ENCODE results near the gene ZNF576.
"Not testable (repeated sequence)": the region's sequence is repeated elsewhere in the genome, so short reads cannot be mapped to it uniquely, and the experiment has no call there.

ZNF576 gene

DNA sequence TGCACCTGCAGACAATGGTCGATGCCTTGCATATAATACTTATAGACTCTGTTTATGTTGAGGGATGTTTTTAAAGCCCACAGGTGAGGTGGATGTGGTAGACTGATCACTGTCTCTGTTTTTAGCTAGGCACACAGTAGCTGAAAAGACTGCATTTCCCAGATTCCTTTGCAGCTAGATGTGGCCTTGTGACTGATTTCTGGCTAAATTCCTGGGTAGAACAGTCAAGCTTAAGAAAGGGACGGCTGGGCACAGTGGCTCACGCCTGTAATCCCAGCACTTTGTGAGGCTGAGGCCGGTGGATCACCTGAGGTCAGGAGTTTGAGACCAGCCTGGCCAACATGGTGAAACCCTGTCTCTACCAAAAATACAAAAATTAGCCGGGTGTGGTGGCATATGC, 3.9 kb downstream of the ZNF576 start:
- not testable (repeated sequence) for DNase-seq

DNA sequence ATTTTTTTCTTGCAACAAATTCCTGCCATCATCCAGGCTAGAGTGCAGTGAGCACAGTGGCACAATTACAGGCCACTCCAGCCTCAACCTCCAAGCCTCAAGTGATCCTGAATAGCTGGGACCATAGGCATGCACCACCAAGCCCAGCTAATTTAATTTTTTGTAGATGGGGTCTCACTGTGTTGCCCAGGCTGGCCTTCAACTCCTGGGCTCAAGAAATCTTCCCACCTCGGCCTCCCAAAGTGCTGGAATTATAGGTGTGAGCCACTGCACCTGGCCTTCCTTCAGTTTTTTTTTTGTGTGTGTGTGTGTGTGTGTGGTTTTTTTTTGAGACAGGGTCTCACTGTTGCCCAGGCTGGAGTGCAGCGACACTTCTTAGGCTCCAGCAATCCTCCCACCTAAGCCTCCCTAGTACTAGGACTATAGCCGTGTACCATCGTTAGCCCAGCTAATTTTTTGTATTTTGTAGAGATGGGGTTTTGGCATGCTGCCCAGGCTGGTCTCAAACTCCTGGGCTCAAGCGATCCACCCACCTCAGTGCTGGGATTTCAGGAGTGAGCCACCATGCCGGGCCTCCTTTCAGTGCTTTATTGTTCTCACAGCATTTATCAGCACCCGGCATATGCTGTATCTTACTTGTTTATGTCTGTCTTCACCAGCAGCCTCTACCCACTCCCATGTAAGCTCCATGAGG, 9.6 kb downstream of the ZNF576 start:
- no peak for DNase-seq

DNA sequence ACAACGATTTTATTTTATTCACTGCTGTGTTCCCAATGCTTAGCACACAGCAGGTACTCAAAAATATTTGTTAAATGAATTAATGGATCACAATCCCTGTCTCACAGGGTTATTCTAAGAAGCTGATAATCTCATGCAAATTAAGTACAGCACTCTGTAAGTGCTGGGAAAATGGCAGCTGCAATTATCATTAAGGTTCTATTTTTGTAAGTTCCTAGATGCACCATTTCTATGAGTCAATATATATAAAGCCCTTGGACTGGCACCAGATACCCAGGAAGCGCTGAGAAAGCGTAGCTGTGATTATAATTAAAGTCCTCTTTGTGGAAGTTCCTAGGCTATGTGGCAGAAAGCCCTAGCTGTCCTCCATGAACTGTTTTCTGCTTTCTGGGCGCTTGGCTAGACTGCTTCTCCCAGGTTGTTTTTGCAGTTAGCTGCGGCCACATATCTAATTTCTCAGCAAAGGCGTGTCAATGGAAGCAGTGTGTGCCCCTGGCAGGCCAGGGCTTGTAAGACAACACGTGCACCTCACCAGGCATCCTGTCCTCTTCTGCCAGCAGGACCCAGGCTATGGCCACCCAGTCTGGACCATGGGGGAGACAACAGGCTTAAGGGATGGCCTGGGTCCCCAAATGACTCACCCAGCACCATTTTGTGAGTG, 10.3 kb downstream of the ZNF576 start:
- DNase-seq, result no peak

DNA sequence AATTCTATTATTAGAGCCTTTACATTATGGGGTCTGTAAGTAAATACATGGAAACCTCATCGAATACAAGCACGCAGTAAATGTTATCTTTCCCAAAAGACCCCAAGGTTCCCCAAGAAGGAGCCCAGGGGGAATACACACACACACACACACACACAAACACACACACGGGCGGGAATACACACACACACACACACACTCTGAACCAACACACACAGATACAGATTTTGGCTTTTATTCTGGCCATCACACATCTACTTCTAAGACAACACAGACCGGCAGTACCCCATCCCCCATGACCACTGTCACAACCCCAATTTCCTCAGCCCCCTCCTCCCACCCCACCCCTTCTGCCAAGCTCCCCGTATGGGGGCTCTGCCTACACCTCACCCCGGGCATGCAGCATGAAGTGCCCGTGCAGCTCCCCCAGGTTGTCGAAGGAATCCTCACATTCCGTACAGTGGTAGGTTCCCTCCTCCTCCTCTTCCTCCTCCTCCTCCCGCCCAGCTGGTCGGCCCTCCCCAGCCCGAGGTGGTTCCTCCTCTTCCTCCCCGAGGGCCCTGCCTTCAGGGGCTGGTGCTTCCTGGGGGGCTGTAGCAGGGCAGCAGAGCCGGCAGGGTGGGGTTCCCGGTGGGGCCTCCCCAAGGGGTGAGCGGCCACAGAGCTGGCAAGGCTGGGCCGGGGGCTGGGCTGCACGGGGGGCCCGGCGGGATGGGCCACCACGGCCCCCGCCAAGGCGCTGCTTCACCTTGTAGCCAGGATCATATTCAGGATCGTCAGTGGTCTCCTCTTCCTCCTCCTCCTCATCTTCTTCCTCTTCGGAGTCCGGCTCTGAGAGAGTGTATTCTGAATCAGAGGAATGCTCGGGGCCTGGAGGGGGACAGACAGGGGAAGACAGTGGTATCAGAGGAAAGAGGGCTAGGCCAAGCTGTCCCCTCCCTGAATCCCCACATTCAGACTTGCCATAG, 11.1 kb downstream of the ZNF576 start:
- DNase-seq, result no peak

DNA sequence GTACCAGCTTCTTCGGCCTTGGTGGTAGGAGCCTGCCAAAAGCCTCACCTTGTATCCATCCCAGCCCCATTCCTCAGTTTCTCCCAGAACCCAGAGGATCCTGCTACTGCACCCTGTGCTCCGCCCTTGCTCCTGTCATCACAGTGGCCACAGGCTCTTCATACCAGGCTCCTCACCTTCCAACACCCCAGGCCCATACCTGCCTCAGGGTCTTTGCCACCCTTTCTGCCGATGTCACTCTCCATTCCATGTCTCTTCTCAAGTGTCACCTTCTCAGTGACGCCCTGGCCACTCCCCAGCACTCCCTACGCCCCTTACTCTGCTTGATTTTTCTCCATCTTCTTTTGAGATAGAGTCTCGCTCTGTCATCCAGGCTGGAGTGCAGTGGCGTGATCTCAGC, 13.5 kb downstream of the ZNF576 start:
- no peak for DNase-seq

DNA sequence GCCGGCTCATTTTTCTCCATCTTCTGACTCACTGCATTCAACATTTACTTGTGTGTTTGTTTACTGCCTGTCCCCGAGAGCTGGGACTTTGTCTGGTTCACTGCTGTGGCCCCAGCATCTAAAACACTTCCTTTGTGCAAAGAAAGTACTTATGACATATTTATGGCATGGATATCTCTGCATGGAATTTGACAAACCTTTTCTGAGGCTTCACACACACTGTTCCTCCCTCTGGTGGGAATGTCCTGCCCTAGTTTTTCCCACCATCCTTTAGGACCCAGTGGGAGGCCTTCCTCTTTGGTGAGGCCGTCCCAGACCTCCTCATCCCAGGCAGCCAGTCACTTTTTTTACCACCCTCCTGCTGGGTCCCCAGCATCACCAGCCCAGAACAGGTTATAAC, 14.1 kb downstream of the ZNF576 start:
- no peak for DNase-seq

DNA sequence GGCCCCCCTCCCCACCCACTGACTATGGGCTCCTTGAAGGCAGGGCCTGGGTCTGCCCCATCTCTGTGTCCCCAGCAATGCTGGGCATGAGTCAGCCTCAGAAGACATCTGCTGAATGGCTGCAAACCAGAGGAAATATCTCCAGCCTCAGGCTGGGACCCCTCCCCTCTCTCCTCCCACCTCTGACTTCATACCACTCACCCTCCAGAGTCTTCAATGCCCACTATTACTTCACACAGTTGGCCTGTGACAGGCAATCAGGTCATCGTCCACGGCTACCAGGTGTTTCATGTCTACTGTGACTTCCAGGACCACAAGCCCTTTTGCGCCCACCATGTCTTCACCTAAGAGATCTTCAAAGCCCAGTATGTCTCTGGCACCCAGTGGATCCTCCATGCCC, 15.4 kb downstream of the ZNF576 start, which contains the start of gene SRRM5:
TSS of gene SRRM5 (plus strand) at position 301 of the 400 bp plus-strand sequence. CDS start at position 335, 34 bp downstream.
- DNase-seq, result no peak

DNA sequence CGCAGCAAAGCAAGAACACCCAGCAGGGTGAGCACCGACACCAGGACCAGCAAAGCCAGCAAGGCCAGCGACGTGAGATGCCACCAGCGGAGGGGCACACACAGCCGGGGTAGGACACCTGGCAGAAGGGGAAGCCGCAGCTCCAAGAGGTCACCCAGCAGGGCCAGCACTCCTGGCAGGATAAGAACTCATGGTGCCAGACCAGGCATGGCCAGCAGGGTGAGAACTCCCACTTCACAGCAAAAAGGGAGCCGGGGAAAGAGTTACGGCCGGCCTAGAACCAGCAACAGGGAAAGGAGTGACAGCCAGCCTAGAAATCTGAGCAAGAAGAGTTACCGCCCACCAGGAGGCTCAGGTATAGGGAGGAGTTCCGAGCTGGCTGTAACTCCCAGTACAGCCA, 16.0 kb downstream of the ZNF576 start:
- DNase-seq, result no peak

DNA sequence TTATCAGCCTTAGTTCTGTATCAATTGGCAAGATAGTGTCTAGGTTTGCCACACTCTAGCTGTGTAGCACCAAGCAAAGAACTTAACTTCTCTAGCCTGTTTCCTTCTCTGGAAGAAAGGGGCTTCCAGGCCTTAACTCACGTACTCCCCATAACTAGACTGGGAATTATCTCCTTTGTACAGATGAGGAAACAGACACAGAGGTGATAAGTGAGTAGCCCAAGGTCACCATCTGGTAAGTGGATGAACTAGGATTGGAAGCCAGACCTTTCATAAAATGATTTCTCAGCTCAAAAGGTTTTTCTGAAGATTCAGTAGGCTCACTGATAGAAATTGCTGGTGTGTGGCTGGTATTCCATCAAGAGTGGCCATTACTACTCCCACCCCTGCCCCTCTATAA, 19.9 kb downstream of the ZNF576 start:
- no peak for DNase-seq

DNA sequence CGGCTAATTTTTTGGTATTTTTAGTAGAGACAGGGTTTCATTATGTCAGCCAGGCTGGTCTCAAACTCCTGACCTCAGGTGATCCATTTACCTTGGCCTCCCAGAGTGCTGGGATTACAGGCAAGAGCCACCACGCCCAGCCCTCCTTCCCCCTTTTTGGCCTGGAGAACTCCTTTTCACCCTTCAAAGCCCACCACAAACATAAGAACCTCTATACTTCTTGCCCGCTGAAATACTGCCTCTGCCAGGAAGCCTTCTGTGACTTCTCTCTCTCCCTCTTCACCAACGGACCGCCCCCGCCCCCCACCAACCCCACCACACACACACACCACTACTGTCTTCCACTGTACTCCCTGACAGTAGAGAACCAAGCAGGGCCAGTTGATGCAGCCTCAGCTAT, 20.6 kb downstream of the ZNF576 start:
- DNase-seq, result no peak

DNA sequence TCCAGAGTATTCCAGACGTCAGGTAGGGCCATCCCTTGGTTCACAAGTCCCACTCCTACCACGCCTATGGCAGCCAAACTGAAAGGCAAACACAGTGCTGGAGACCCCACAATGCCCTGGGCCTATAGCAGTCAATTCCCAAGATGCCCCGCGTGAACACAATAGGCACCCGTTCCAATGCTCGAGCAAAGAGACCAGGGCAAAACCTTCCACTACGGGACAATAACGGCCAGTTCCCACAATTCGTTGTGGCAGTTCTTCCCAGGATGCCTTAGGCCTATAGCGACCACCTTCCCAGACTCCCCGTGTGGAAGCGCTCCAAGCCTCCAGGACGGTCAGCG, 22.5 kb downstream of the ZNF576 start:
- DNase-seq, result peak; percentile 63 to 82

DNA sequence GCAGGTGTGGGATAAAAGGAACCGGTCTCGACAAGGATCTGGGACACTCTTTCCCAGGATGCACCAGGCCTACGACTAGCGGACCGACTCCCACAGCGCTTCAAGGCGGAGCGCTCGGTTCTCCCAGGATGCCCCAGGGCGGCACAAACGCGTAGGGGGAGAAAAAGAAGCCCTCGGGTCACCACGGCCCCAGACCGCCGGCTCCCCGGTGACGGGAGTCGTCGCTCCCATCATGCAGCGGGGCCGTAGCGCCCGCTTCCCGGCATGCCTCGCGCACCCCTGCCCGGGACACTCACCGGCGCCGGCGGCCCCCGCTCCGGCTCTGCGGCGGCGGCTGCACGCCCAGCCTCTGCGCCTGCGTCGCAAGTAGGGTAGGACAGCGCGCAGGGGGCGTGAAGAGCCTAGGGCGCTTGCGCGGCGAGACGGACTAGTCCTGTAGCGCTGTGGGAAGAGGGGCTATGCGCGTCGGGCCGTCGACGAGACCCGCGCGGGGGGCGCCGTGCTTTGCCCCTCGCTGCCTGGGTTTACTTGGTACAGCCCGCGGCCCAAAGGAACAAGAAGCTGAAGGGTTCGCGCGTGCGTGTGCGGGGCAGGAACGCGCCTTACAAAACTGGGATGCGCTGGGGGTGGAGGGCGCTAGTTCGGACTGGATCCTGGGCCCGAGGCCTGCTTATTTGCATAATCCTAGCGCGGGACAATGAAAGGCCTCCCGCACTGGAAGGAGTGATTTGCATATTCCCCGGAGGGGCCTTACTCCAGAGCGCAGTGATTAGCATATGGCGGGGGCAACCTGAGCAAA, 23.1 kb downstream of the ZNF576 start, which contains the start of gene ZNF428:
TSS of gene ZNF428 (minus strand) at position 368 of the 799 bp plus-strand sequence. CDS start 5,325 bp downstream, outside the sequence.
- DNase-seq, result peak; percentile 92

DNA sequence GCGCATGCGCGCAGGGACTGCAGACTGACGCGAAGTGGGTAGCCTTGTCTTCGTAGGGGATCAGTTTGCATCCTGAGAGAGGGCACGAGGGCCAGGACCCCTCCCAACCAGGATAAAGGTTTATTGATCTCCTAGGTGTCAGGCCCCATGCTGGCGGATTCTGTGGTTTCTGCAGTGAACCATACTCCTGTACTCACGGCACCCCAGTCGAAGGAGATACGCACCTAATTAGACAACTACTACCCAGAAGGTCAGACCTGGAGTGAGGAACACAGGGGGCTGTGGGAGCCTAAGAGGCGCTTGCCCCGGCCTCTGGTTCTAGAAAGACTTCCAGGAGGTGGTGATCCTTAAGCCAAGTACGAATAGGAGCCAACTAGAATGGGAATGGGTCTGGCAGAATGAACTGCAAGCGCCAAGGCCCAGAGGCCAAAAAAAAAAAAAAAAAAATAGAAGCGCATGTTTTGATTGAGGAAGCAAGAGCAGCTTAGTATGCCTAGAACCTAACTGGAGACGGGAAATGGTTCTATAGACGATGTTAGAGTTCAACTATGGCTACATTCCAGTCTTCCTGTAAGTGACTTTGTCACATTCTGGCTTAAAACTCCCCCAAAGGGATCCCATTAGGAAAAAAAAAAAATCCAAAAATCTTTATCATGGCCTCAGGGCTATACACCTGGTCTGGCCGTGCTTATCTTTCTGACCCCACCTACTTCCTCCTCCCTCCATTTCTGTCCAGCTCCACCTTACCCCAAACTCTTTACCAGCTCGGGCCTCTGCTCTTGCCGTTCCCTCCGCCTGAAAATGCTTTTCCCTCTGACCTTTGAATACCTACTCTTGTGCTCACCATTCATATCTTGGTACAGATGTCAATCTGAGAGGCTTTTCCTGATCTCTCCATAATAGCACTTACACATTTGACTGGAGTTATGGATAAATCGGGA, 23.9 kb downstream of the ZNF576 start:
- DNase-seq, result no peak

DNA sequence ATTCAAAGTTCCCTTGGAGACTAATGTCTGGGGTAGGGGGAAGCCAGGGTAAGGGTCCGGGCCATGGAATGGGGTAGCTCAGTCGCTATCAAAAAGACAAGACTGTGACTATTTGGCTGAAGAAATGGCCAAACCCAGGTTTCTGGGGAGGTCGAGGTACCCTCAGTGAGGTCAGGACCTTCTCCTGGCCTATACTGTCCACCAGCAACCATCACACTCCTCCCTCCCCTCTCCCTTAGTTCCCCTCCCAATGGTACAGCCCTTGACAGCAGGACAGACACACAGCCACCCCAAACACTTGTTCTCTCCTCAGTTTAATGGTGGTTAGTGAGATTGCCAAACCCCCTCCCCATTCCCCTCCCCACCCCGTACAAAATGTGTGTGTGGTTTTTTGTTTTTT, 25.7 kb downstream of the ZNF576 start:
- DNase-seq, result no peak

DNA sequence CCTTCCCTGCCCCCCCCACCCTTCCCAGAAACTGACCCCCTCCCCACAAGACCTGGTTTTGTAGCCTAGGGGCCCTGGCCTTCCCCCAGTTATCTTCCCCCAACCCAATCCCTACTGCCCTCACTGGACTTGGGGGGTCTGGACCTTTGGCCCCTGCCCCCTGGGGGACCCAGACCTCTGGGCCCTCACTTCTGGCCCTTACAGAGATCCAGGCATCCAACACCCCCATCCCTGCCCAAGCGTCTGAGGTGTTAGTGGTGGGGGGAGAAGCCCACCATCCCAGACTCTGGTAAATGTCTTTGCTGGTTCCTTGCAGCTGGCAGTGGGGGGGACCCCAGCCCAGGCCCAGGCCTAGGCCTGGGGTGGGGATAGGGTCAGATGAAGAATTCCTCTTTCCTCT, 26.6 kb downstream of the ZNF576 start:
- DNase-seq, result no peak

DNA sequence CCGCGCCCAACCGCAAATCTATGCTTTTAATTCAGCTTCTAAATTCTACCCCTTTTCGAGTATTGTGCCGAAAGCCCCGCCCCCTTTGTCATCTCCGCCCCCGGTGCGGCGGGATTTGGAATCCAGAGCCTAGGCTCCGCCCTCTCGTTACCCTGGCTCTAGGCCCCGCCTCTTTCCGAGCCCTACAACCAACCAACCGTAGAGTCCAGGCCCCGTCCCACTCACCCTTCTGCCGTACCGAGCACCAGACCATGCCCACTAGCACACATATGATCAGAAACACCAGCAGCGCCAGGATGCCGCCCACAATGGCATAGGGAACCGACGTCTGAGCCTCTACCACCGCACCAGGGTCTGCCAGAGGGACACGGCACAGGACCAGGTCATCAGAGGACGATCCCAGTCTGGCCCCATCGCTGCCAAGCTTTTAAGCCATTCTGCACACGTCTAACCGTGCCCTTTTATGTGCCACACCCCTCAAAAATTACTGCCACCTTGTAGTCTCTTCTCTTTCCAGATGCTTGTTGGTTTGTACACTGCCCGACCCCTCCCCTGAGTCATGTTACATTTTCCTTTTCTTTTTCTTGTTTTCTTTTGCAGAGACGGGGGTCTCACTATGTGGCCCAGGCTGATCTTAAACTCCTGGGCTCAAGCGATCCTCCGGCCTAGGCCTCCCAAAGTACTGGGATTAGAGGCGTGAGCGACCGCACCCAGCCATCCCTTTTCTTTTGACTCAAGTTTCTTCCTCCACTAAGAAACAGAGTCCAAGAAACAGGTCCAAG, 27.7 kb downstream of the ZNF576 start:
- DNase-seq, result no peak

DNA sequence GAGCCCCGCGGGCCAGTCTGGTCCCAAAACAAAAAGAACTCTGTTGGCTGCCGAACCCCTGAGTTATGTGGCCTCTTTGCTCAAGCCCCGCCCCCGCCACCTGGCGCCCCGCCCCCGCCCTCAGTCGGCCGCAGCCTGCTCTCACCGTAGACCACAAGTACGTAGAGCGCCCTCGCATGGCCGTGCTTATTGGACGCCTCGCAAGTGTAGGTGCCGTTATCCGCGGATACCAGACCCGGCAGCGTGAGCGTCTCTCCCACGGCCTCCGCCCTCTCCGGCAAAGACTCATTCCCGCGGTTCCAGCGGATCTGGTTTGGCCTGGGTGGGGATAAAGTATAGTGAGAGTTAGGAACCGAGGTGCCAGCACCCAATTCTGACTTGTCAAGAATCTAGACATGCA, 28.5 kb downstream of the ZNF576 start:
- no peak for DNase-seq

DNA sequence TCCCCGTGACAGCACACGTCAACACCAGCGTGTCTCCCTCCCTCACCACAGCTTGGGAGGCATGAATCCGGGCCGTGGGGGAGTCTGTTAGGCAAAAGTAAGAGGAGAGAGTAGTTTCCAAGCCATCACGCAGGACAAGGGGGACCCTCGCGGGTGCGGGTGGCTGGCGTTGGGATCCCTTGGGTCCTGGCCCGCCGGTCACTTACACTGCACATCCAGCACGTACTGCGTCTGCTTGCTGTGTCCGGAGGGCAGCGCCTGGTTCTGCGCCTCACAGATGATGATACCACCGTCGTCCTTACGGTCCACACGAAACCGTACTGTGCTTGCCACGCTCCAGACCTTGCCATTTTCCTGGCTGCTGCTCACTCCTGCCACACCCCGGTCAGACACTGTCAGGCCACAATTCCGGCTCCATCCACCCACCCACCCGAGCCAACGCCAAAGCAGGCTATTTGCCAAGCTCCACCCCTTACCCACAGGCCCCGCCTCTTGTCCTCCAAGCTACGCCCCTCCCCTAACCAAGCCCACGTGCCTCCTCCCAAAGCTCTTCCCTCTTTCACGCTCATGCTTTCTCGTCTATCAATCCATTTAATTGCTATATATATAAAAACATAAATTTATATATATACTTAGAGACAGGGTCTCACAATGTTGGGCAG, 29.7 kb downstream of the ZNF576 start:
- DNase-seq, result no peak

DNA sequence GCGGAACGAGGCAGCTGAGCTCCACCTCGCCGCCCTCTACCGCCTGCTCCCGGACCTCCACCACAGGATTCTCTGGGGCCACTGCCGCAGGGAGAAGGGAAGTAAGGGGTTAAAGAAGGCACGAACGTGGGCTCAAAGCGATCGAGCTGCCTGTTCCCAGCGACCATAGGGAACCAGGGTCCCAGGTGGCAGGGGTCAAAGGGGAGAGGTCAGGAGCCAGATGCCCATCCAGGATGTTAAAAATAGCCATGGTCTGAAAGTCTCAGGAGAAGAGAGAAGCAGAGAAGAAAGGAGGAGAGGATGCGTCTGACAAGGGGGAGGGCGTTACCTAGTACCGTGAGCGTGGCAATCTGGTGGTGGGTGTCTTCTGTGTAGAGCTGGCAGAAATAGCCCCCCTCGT, 30.4 kb downstream of the ZNF576 start:
- no peak for DNase-seq

Measured in NCI-H187 (cell line).